SJCRH30 (cell line): ENCODE results near the gene SPOCK2. TPM values are rescaled to one million over a fixed set of nuclear protein-coding genes. Genes with fewer than 3 reads are reported as not detected.

ENCODE experiments used
- DNase-seq, 2 experiments: peaks; one replicate each; pipeline ENCODE4 v3.0.0-alpha.2; 2015 to 2020
- H3K27ac ChIP-seq: fragments of 250-450 bp; sonication (Bioruptor Pico); 2 replicates; pipeline ENCODE4 v1.5.1; 2020; ENCODE audit warnings: mild to moderate bottlenecking, moderate library complexity
- H3K27me3 ChIP-seq: fragments of 250-450 bp; sonication (Bioruptor Pico); 2 replicates; pipeline ENCODE4 v1.5.1; 2020; ENCODE audit warnings: mild to moderate bottlenecking, moderate library complexity
- H3K36me3 ChIP-seq: fragments of 250-450 bp; sonication (Bioruptor Pico); 2 replicates; pipeline ENCODE4 v1.5.1; 2020; ENCODE audit warnings: mild to moderate bottlenecking, moderate library complexity
- H3K4me1 ChIP-seq: fragments of 250-450 bp; sonication (Bioruptor Pico); 2 replicates; pipeline ENCODE4 v1.5.1; 2020; ENCODE audit warnings: mild to moderate bottlenecking, moderate library complexity
- H3K4me3 ChIP-seq: fragments of 250-450 bp; sonication (Bioruptor Pico); 2 replicates; pipeline ENCODE4 v1.5.1; 2020; ENCODE audit warnings: mild to moderate bottlenecking, moderate library complexity
- H3K9me3 ChIP-seq: fragments of 250-450 bp; sonication (Bioruptor Pico); replicated peaks from 2 replicates; pipeline ENCODE4 v1.5.1; 2020; ENCODE audit warnings: mild to moderate bottlenecking, moderate library complexity
- total RNA-seq: library from RNA; depleted of rRNA; stranded (reverse); fragments of >200 nt; shearing (Covaris generic); gene quantifications from 2 replicates; pipeline ENCODE4 v1.2.3, GENCODE V29; 2014

Gene SPOCK2
- total RNA-seq, 1 experiment from 2014 or later = 15.5 TPM

GRCh38 chr10:72075376-72076115 is 12.8 kb downstream of the SPOCK2 start:
- no peak overlapping the region for H3K4me3 ChIP-seq
- H3K4me1 ChIP-seq = no peaks in the 10 kb centered on the region
- DNase-seq = no peak
- no peaks in the 10 kb centered on the region for H3K9me3 ChIP-seq
- H3K27me3 ChIP-seq = no peaks in the 10 kb centered on the region
- no peaks in the 10 kb centered on the region for H3K36me3 ChIP-seq
- H3K27ac ChIP-seq = no peak overlapping the region

- no peak for DNase-seq
- Histone ChIP-seq H3K27ac (no peak overlapping the region), H3K36me3 (no peaks in the 10 kb centered on the region), H3K4me3 (no peak overlapping the region), H3K9me3 (no peaks in the 10 kb centered on the region), H3K4me1 (no peaks in the 10 kb centered on the region), H3K27me3 (no peaks in the 10 kb centered on the region)
Observed at GRCh38 chr10:72074574-72075375, 13.6 kb downstream of the SPOCK2 start.

- no peaks in the 10 kb centered on the region for H3K9me3 ChIP-seq
- H3K4me3 ChIP-seq = no peak overlapping the region
- DNase-seq = no peak
- no peaks in the 10 kb centered on the region for H3K27me3 ChIP-seq
- no peaks in the 10 kb centered on the region for H3K4me1 ChIP-seq
- H3K27ac ChIP-seq = no peak overlapping the region
- no peaks in the 10 kb centered on the region for H3K36me3 ChIP-seq
Observed at GRCh38 chr10:72073708-72074573, 14.4 kb downstream of the SPOCK2 start.

GRCh38 chr10:72072639-72073038 is 15.7 kb downstream of the SPOCK2 start:
- H3K9me3 ChIP-seq = no peaks in the 10 kb centered on the region
- H3K4me1 ChIP-seq = no peaks in the 10 kb centered on the region
- DNase-seq = no peak
- no peaks in the 10 kb centered on the region for H3K27me3 ChIP-seq
- H3K4me3 ChIP-seq = no peak overlapping the region
- H3K36me3 ChIP-seq = no peaks in the 10 kb centered on the region
- no peak overlapping the region for H3K27ac ChIP-seq

- Histone ChIP-seq H3K9me3 (no peaks in the 10 kb centered on the region), H3K27ac (no peak overlapping the region), H3K36me3 (no peaks in the 10 kb centered on the region), H3K4me1 (no peaks in the 10 kb centered on the region; the same call in 1 of the 2 replicates), H3K4me3 (no peak overlapping the region), H3K27me3 (no peaks in the 10 kb centered on the region)
- DNase-seq = no peak
Observed at GRCh38 chr10:72072046-72072445, 16.3 kb downstream of the SPOCK2 start.

- Histone ChIP-seq H3K4me3 (no peak overlapping the region), H3K4me1 (peaks cover 18% of the 10 kb centered on the region), H3K36me3 (no peaks in the 10 kb centered on the region), H3K27ac (no peak overlapping the region), H3K27me3 (no peaks in the 10 kb centered on the region), H3K9me3 (no peaks in the 10 kb centered on the region)
- DNase-seq = peak in 1 of 2 experiments; percentile 37
Observed at GRCh38 chr10:72069751-72070526, 18.4 kb downstream of the SPOCK2 start.

GRCh38 chr10:72068901-72069446 is 19.4 kb downstream of the SPOCK2 start:
- no peaks in the 10 kb centered on the region for H3K9me3 ChIP-seq
- peaks cover 18% of the 10 kb centered on the region for H3K4me1 ChIP-seq
- H3K4me3 ChIP-seq = no peak overlapping the region
- H3K27me3 ChIP-seq = no peaks in the 10 kb centered on the region
- H3K36me3 ChIP-seq = no peaks in the 10 kb centered on the region
- no peak for DNase-seq
- H3K27ac ChIP-seq = no peak overlapping the region

GRCh38 chr10:72068126-72068765 is 20.1 kb downstream of the SPOCK2 start:
- Histone ChIP-seq H3K4me3 (no peak overlapping the region), H3K9me3 (no peaks in the 10 kb centered on the region), H3K4me1 (peaks cover 21% of the 10 kb centered on the region), H3K36me3 (no peaks in the 10 kb centered on the region), H3K27me3 (no peaks in the 10 kb centered on the region), H3K27ac (no peak overlapping the region)
- no peak for DNase-seq

GRCh38 chr10:72067463-72068125 is 20.8 kb downstream of the SPOCK2 start:
- H3K36me3 ChIP-seq = no peaks in the 10 kb centered on the region
- no peak overlapping the region for H3K27ac ChIP-seq

GRCh38 chr10:72066318-72067284 is 21.8 kb downstream of the SPOCK2 start:
- peaks cover 21% of the 10 kb centered on the region for H3K4me1 ChIP-seq
- H3K27ac ChIP-seq = no peak overlapping the region
- H3K27me3 ChIP-seq = no peaks in the 10 kb centered on the region

More at GRCh38 chr10:72067463-72068125, 20.8 kb downstream of the SPOCK2 start:
- H3K27me3 ChIP-seq = no peaks in the 10 kb centered on the region
- H3K9me3 ChIP-seq = no peaks in the 10 kb centered on the region
- H3K4me3 ChIP-seq = no peak overlapping the region
- DNase-seq = no peak
- peaks cover 21% of the 10 kb centered on the region for H3K4me1 ChIP-seq

GRCh38 chr10:72065439-72066025 is 22.8 kb downstream of the SPOCK2 start:
- H3K9me3 ChIP-seq = no peaks in the 10 kb centered on the region
- H3K4me3 ChIP-seq = no peak overlapping the region
- H3K36me3 ChIP-seq = no peaks in the 10 kb centered on the region
- peak; percentile 44 to 72 for DNase-seq
- no peak overlapping the region; the same call in 1 of the 2 replicates for H3K27ac ChIP-seq
- H3K4me1 ChIP-seq = peaks cover 21% of the 10 kb centered on the region
- H3K27me3 ChIP-seq = no peaks in the 10 kb centered on the region

More at GRCh38 chr10:72066318-72067284, 21.8 kb downstream of the SPOCK2 start:
- peak; percentile 15 to 49 for DNase-seq
- H3K9me3 ChIP-seq = no peaks in the 10 kb centered on the region
- H3K4me3 ChIP-seq = no peak overlapping the region
- no peaks in the 10 kb centered on the region for H3K36me3 ChIP-seq
